Ishikawa (cell line): ENCODE results near the gene ARHGAP12.

Experiments used
- CEBPB ChIP-seq: IDR thresholded peaks from 2 replicates; pipeline ENCODE4 v1.6.1; 2012
- CREB1 ChIP-seq: IDR thresholded peaks from 2 replicates; pipeline ENCODE4 v1.6.1; 2012; ENCODE audit warnings: low read depth
- EGR1 ChIP-seq: IDR thresholded peaks from 2 replicates; pipeline ENCODE4 v1.6.1; 2012
- EP300 ChIP-seq: IDR thresholded peaks from 2 replicates; pipeline ENCODE4 v1.6.1; 2012; ENCODE audit warnings: borderline replicate concordance
- FOXM1 ChIP-seq: IDR thresholded peaks from 2 replicates; pipeline ENCODE4 v1.6.1; 2012; ENCODE audit warnings: low read depth, borderline replicate concordance
- MAX ChIP-seq: IDR thresholded peaks from 2 replicates; pipeline ENCODE4 v1.6.1; 2012
- NFIC ChIP-seq: IDR thresholded peaks from 2 replicates; pipeline ENCODE4 v1.6.1; 2012
- RAD21 ChIP-seq: IDR thresholded peaks from 2 replicates; pipeline ENCODE4 v1.6.1; 2012; ENCODE audit warnings: low read depth
- REST ChIP-seq: IDR thresholded peaks from 2 replicates; pipeline ENCODE4 v1.6.1; 2012; ENCODE audit warnings: low read depth, mild to moderate bottlenecking
- TAF1 ChIP-seq: IDR thresholded peaks from 2 replicates; pipeline ENCODE4 v1.6.1; 2012; ENCODE audit warnings: low read depth, mild to moderate bottlenecking
- TCF12 ChIP-seq: IDR thresholded peaks from 2 replicates; pipeline ENCODE4 v1.6.1; 2012; ENCODE audit warnings: low read depth
- TEAD4 ChIP-seq: IDR thresholded peaks from 2 replicates; pipeline ENCODE4 v1.6.1; 2012
- USF1 ChIP-seq: IDR thresholded peaks from 2 replicates; pipeline ENCODE4 v1.6.1; 2012
- YY1 ChIP-seq: IDR thresholded peaks from 2 replicates; pipeline ENCODE4 v1.6.1; 2012; ENCODE audit warnings: low read depth
- ZBTB7A ChIP-seq: IDR thresholded peaks from 2 replicates; pipeline ENCODE4 v1.6.1; 2012; ENCODE audit warnings: low read depth

The ARHGAP12 gene

GRCh38 chr10:31906039-31906438 is 22.6 kb downstream of the ARHGAP12 start:
- TF ChIP-seq TCF12 (no peak), YY1 (no peak), EGR1 (no peak), TEAD4 (no peak), MAX (no peak), USF1 (no peak), REST (no peak), CEBPB (no peak), NFIC (no peak), FOXM1 (no peak)

GRCh38 chr10:31905586-31905985 is 23.0 kb downstream of the ARHGAP12 start:
- TF ChIP-seq USF1 (no peak), RAD21 (no peak), REST (no peak), MAX (no peak), CREB1 (no peak), TAF1 (no peak), TEAD4 (no peak), NFIC (no peak), YY1 (no peak), CEBPB (no peak)

GRCh38 chr10:31902625-31903024 is 26.0 kb downstream of the ARHGAP12 start:
- TF ChIP-seq YY1 (no peak), TAF1 (no peak), TEAD4 (no peak), RAD21 (no peak), TCF12 (no peak), MAX (no peak), CEBPB (no peak), USF1 (no peak), REST (no peak), CREB1 (no peak), EP300 (no peak), NFIC (no peak), ZBTB7A (no peak), FOXM1 (no peak)

GRCh38 chr10:31897506-31897905 is 31.1 kb downstream of the ARHGAP12 start:
- TF ChIP-seq EGR1 (no peak), NFIC (no peak)

- TF ChIP-seq REST, result no peak
- no peak for TF ChIP-seq MAX
- TF ChIP-seq RAD21, result no peak
- TF ChIP-seq YY1, result no peak
- TF ChIP-seq CEBPB, result no peak
- TF ChIP-seq CREB1, result no peak
- no peak for TF ChIP-seq TAF1
- TF ChIP-seq ZBTB7A, result no peak
- no peak for TF ChIP-seq FOXM1
- no peak for TF ChIP-seq EP300
Measured at GRCh38 chr10:31896968-31897384, 31.7 kb downstream of the ARHGAP12 start.
